B cell (primary cell): Measurements from ENCODE around the gene ZNF141. TPM values are rescaled to one million over a fixed set of nuclear protein-coding genes. Genes with fewer than 3 reads are reported as not detected.

Experiments
- ATAC-seq: fragments of 200-7000 bp; cut with Tn5 transposase; one replicate; pipeline ENCODE4 v1.10.0; 2021; ENCODE audit warnings: low read depth, mild to moderate bottlenecking, moderate number of reproducible peaks, moderate library complexity
- CTCF ChIA-PET: fragments of 350-600 bp; sonication (Branson Sonifier 250); formaldehyde crosslinking; loops from one replicate; lab custom pipeline; 2021; ENCODE audit warnings: antibody characterized with exemption, inconsistent platforms; lab: Charles Lee
- POLR2A ChIA-PET: fragments of 350-600 bp; sonication (Branson Sonifier 250); formaldehyde crosslinking; loops from one replicate; lab custom pipeline; 2021; ENCODE audit warnings: antibody characterized with exemption; lab: Charles Lee
- DNase-seq: peaks from one replicate; pipeline ENCODE4 v3.0.0; 2013
- H2AFZ ChIP-seq: 2 replicates; pipeline ENCODE4 v1.6.1; 2012; ENCODE audit warnings: mild to moderate bottlenecking, low read depth, low read length; ENCODE audit not compliant: insufficient read depth, poor library complexity, severe bottlenecking
- H3K27ac ChIP-seq, 2 donors: 1 replicate in 1 of 2; 2 replicates in 1 of 2; pipeline ENCODE4 v1.5.1; 2012 to 2013; ENCODE audit warnings: low read length in 2 of 2, mild to moderate bottlenecking in 2 of 2, moderate library complexity in 1 of 2
- H3K27me3 ChIP-seq, 4 experiments: fragments of 200-600 bp in 1 of 4; sonication (generic) in 1 of 4; replicated peaks in 1 of 4; 1 replicate in 2 of 4; 2 replicates in 2 of 4; pipeline versions ENCODE4 v1.6.1 to v1.7.0; 2013 to 2016; ENCODE audit warnings: low read length in 3 of 4, mild to moderate bottlenecking in 2 of 4, mixed read lengths in 1 of 4, moderate library complexity in 1 of 4; ENCODE audit not compliant: insufficient read depth in 4 of 4, control insufficient read depth in 3 of 4; ENCODE audit errors: control extremely low read depth in 1 of 4
- H3K36me3 ChIP-seq, 2 experiments: replicated peaks in 1 of 2; 1 replicate in 1 of 2; 2 replicates in 1 of 2; pipeline versions ENCODE4 v1.6.1 to v1.7.1; 2013; ENCODE audit warnings: low read length in 1 of 2; ENCODE audit not compliant: insufficient read depth in 2 of 2, control insufficient read depth in 1 of 2; ENCODE audit errors: control extremely low read depth in 1 of 2, extremely low read depth in 1 of 2
- H3K4me1 ChIP-seq, 2 donors: fragments of 200-600 bp in 1 of 2; sonication (generic) in 1 of 2; 1 replicate in 1 of 2; 2 replicates in 1 of 2; pipeline versions ENCODE4 v1.5.1 to v1.6.1; 2013 to 2017; ENCODE audit warnings: low read length in 2 of 2; ENCODE audit not compliant: control insufficient read depth in 2 of 2, insufficient read depth in 2 of 2
- H3K4me2 ChIP-seq: replicated peaks from 2 replicates; pipeline ENCODE3; 2012; ENCODE audit warnings: mild to moderate bottlenecking, low read depth, low read length; ENCODE audit not compliant: poor library complexity, severe bottlenecking
- H3K4me3 ChIP-seq, 5 experiments: fragments of 200-600 bp in 1 of 5; sonication (generic) in 1 of 5; 1 replicate in 3 of 5; 2 replicates in 2 of 5; pipeline versions ENCODE4 v1.5.1 to v1.7.0; 2011 to 2016; ENCODE audit warnings: low read length in 4 of 5, mild to moderate bottlenecking in 4 of 5, low read depth in 2 of 5, control low read depth in 1 of 5, moderate library complexity in 1 of 5; ENCODE audit not compliant: insufficient read depth in 1 of 5; ENCODE audit errors: control extremely low read depth in 1 of 5, extremely low read depth in 1 of 5
- H3K79me2 ChIP-seq: fragments of 200-600 bp; sonication (generic); one replicate; pipeline ENCODE4 v1.6.0; 2016; ENCODE audit warnings: low read length; ENCODE audit not compliant: control insufficient read depth, insufficient read depth
- H3K9ac ChIP-seq: fragments of 200-600 bp; sonication (generic); 2 replicates; pipeline ENCODE4 v1.6.1; 2017; ENCODE audit warnings: mild to moderate bottlenecking, low read length, moderate library complexity
- H3K9me3 ChIP-seq, 3 donors: one replicate each; pipeline versions ENCODE4 v1.6.1 to v1.7.1; 2013; ENCODE audit warnings: low read length in 2 of 3; ENCODE audit not compliant: control insufficient read depth in 2 of 3, insufficient read depth in 1 of 3; ENCODE audit errors: control extremely low read depth in 1 of 3
- H4K20me1 ChIP-seq: 2 replicates; pipeline ENCODE4 v1.6.0; 2012; ENCODE audit warnings: mild to moderate bottlenecking, low read length; ENCODE audit not compliant: insufficient read depth, control insufficient read depth, poor library complexity, severe bottlenecking
- H3K27ac Mint-ChIP-seq: one replicate; pipeline ENCODE4 v1.8.0; 2021; ENCODE audit warnings: mixed read lengths
- H3K27me3 Mint-ChIP-seq: one replicate; pipeline ENCODE4 v1.8.0; 2021; ENCODE audit warnings: mixed read lengths
- H3K4me1 Mint-ChIP-seq: one replicate; pipeline ENCODE4 v1.8.0; 2021; ENCODE audit warnings: mixed read lengths
- H3K4me3 Mint-ChIP-seq: one replicate; pipeline ENCODE4 v1.8.0; 2021; ENCODE audit warnings: mixed read lengths
- H3K9me3 Mint-ChIP-seq: one replicate; pipeline ENCODE4 v1.8.0; 2022; ENCODE audit warnings: mixed read lengths; ENCODE audit not compliant: insufficient read depth
- EZH2 ChIP-seq: IDR thresholded peaks from 2 replicates; pipeline ENCODE4 v1.6.1; 2012; ENCODE audit warnings: borderline replicate concordance, low read depth, mild to moderate bottlenecking, moderate library complexity, low read length; ENCODE audit not compliant: insufficient read depth, poor library complexity, severe bottlenecking
- WGBS: methylation state at CpG from one replicate; pipeline ENCODE4 v1.1.5; 2013; ENCODE audit warnings: missing lambda C conversion rate; ENCODE audit not compliant: insufficient coverage; 5-methylcytosine and 5-hydroxymethylcytosine counted together
- intact Hi-C: fragments of 100-400 bp; cut with micrococcal nuclease; formaldehyde crosslinking; loops from one replicate; pipeline ENCODE4 v1.10.0; 2022
- polyA minus RNA-seq: library from RNA; depleted of rRNA, polyadenylated mRNA; stranded (reverse); fragments of >200 nt; gene quantifications from 2 replicates; pipeline ENCODE4 v1.2.3, GENCODE V29; 2012
- polyA plus RNA-seq: library from polyadenylated mRNA; depleted of rRNA; stranded (reverse); fragments of >200 nt; gene quantifications from 2 replicates; pipeline ENCODE4 v1.2.3, GENCODE V29; 2012
- total RNA-seq, 2 donors: library from RNA; stranded (reverse); fragments of 120-200 nt in 1 of 2; gene quantifications; 1 replicate in 1 of 2; 2 replicates in 1 of 2; pipeline versions ENCODE4 v1.2.3 to v1.2.4, GENCODE V29; 2013 to 2022
- TF ChIP-seq, protein P1 (sequence below): fragments of 200-600 bp; IDR thresholded peaks from one replicate; pipeline ENCODE4 v1.8.0; 2022; ENCODE audit warnings: antibody characterized with exemption, mild to moderate bottlenecking

ZNF141 gene
- 68.1 and 73.0 TPM in 2 replicates for total RNA-seq
- total RNA-seq (2013) = 67.6 TPM
- polyA plus RNA-seq = 8.0 and 9.1 TPM in 2 replicates
- 15.0 and 21.3 TPM in 2 replicates for polyA minus RNA-seq

DNA sequence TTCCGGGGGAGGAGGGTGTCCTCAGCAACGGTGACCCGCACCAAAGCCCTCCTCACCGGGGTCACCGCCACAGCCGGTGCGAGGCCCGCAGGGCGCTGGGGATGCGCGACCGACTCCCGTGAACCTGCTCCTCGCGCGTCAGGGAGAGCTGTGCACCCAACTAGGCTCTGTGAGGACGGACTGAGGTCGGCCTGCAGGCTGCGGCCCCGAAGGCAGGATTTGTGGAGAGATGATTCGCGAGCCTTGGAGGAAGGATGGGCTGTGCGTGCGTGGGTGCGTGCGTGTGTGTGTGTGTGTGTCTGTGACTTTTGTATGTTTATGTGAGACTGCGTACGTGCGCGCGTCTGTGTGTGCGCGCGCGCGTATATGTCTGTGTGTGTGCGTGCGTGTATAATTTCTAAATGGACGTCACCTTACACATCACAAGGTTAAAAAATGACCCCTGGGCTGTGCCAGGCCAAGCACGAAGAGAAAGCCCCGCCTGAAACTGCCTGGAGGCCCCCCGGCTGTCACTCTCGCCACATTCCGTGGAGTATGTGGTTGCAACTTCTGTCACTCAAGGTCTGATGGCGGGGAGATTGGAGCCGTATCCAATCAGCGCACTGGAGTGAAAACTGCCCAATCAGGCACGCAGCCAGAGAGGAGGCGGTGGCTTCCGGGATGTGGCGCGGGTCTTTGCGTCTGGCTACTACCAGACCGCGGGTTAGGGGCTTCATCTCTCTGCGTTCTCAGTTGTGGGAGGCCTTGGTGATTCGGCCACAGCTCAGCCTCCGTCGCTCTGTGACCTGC is at the start of gene ZNF141:
Gene ZNF141, plus strand, starts transcription at position 672 of the 789 bp plus-strand sequence. CDS start 170 bp downstream, outside the sequence.
- peaks cover 41% of the 10 kb centered on the region for H3K4me1 Mint-ChIP-seq
- Histone ChIP-seq H3K36me3 (peaks cover 2 to 9% of the 10 kb centered on the region in 2 experiments), H3K79me2 (peaks cover 47% of the 10 kb centered on the region), H3K27me3 (no peaks in the 10 kb centered on the region), H4K20me1 (no peaks in the 10 kb centered on the region), H3K9ac (peak within 1 kb of the TSS; percentile 78), H3K4me2 (peak within 1 kb of the TSS; percentile 75), H3K27ac (peak within 1 kb of the TSS; percentile 91 to 95), H3K9me3 (peaks cover 5 to 30% (median 14%) of the 10 kb centered on the region in 3 donors), H3K4me1 (peaks cover 16 to 22% of the 10 kb centered on the region in 2 donors), H3K4me3 (peak within 1 kb of the TSS; percentile 61 to 90 (median 82)), H2AFZ (peak within 1 kb of the TSS; percentile 78)
- ATAC-seq (peak; percentile 90), DNase-seq (peak; percentile 97)
- peak within 1 kb of the TSS; percentile 100 for H3K4me3 Mint-ChIP-seq
- WGBS = under 1% methylated on average over 46 of the region's 59 CpGs
- TF ChIP-seq EZH2 = no peak
- TF ChIP-seq, protein P1, sequence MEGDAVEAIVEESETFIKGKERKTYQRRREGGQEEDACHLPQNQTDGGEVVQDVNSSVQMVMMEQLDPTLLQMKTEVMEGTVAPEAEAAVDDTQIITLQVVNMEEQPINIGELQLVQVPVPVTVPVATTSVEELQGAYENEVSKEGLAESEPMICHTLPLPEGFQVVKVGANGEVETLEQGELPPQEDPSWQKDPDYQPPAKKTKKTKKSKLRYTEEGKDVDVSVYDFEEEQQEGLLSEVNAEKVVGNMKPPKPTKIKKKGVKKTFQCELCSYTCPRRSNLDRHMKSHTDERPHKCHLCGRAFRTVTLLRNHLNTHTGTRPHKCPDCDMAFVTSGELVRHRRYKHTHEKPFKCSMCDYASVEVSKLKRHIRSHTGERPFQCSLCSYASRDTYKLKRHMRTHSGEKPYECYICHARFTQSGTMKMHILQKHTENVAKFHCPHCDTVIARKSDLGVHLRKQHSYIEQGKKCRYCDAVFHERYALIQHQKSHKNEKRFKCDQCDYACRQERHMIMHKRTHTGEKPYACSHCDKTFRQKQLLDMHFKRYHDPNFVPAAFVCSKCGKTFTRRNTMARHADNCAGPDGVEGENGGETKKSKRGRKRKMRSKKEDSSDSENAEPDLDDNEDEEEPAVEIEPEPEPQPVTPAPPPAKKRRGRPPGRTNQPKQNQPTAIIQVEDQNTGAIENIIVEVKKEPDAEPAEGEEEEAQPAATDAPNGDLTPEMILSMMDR = no peak
- H3K27ac Mint-ChIP-seq = peak within 1 kb of the TSS; percentile 100
- CTCF ChIA-PET = no interaction called here
- intact Hi-C loops = loop anchor here (1.0 to 5.0 kb wide), 7 partner anchors 93 to 585 kb away; partner anchors contain the start of genes PIGG, ZNF718 and ZNF721
- no peaks in the 10 kb centered on the region for H3K27me3 Mint-ChIP-seq
- H3K9me3 Mint-ChIP-seq = peaks cover 7% of the 10 kb centered on the region
- POLR2A ChIA-PET = interaction anchor here (0.8 to 2.5 kb wide), 5 partner anchors 8 to 337 kb away, joined by 3 to 11 read pairs (median 4); partner anchors contain the start of genes ATP5ME, MYL5 and ZNF718

DNA sequence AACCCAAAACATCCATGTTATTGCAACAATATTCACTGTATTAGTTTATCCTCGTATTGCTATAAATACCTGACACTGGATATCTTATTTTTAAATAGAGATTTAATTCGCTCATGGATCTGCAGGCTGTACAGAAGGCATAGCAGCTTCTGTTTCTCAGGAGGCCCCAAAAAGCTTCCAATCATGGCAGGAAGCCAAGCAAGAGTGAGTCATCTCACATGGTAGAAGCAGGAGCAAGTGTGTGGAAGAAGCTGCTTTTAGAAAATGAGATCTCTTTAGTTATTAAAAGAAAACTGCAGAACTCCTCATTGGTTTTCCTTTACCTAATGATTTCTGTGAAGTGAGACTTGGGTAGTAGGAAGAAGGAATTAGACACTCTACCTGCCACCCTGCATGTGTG is 48.7 kb upstream of the ZNF141 start:
- Histone ChIP-seq H2AFZ (no peak overlapping the region), H3K27ac (no peak overlapping the region), H3K4me3 (no peak overlapping the region), H3K4me2 (no peak overlapping the region), H3K9ac (no peak overlapping the region), H3K36me3 (no peaks in the 10 kb centered on the region), H3K27me3 (no peaks in the 10 kb centered on the region), H3K9me3 (peaks cover 0 to 30% (median 4%) of the 10 kb centered on the region in 3 donors), H4K20me1 (no peaks in the 10 kb centered on the region), H3K4me1 (no peaks in the 10 kb centered on the region), H3K79me2 (no peaks in the 10 kb centered on the region)
- TF ChIP-seq EZH2 = no peak
- TF ChIP-seq, protein P1 = no peak
- Mint-ChIP-seq H3K4me3 (no peak overlapping the region), H3K9me3 (peaks cover 6% of the 10 kb centered on the region), H3K27me3 (no peaks in the 10 kb centered on the region), H3K4me1 (no peaks in the 10 kb centered on the region), H3K27ac (no peak overlapping the region)
- ChIA-PET CTCF (no interaction called here), POLR2A (no interaction called here)
- no CpG with 5 or more reads among the region's 2 CpGs for WGBS
- DNase-seq = no peak
- intact Hi-C loops = no loop called here
- no peak for ATAC-seq
